T-helper 22 cell (primary cell): ENCODE measurements around the gene CTSD.
"Not testable (repeated sequence)": the region's sequence is repeated elsewhere in the genome, so short reads cannot be mapped to it uniquely, and the experiment has no call there.

ENCODE experiments used
- DNase-seq: peaks from one replicate; pipeline ENCODE4 v3.0.0-alpha.2; 2020; ENCODE audit warnings: low read depth

Gene CTSD

GRCh38 chr11:1770061-1770460 is 6.3 kb upstream of the CTSD start:
- DNase-seq: no peak

- DNase-seq: not testable (repeated sequence)
These were observed 5.7 kb upstream of the CTSD start for GRCh38 chr11:1769304-1769936.

GRCh38 chr11:1768141-1768469 is 4.4 kb upstream of the CTSD start:
- DNase-seq: no peak

GRCh38 chr11:1767399-1768140 is 3.8 kb upstream of the CTSD start:
- no peak for DNase-seq

- DNase-seq: no peak
These were observed 3.1 kb upstream of the CTSD start for GRCh38 chr11:1766719-1767398.

- no peak for DNase-seq
These were observed 2.4 kb upstream of the CTSD start for GRCh38 chr11:1765871-1766718.

GRCh38 chr11:1763336-1763795 is 361 bp downstream of the CTSD start:
- no peak for DNase-seq

- no peak for DNase-seq
These were observed 1.0 kb downstream of the CTSD start for GRCh38 chr11:1762537-1763302.

GRCh38 chr11:1761857-1762536 is 1.7 kb downstream of the CTSD start:
- no peak for DNase-seq

- DNase-seq: no peak
These were observed 2.4 kb downstream of the CTSD start for GRCh38 chr11:1761110-1761856.

GRCh38 chr11:1760351-1761109 is 3.2 kb downstream of the CTSD start:
- DNase-seq: no peak

GRCh38 chr11:1759851-1760220 is 3.9 kb downstream of the CTSD start:
- no peak for DNase-seq

- DNase-seq: no peak
These were observed 4.4 kb downstream of the CTSD start for GRCh38 chr11:1759151-1759850.

GRCh38 chr11:1758611-1759150 is 5.0 kb downstream of the CTSD start:
- DNase-seq: no peak

- no peak for DNase-seq
These were observed 5.7 kb downstream of the CTSD start for GRCh38 chr11:1757861-1758610.

GRCh38 chr11:1756791-1757771 is 6.6 kb downstream of the CTSD start:
- DNase-seq: no peak
